Heart right ventricle (tissue), 16 donors: ENCODE results near the gene ZFPL1. TPM values are rescaled to one million over a fixed set of nuclear protein-coding genes. Genes with fewer than 3 reads are reported as not detected.

Experiments used
- ATAC-seq, 8 donors: fragments of 200-7000 bp; cut with Tn5 transposase; one replicate each; pipeline ENCODE4 v1.9.1; 2020; ENCODE audit warnings: mild to moderate bottlenecking in 8 of 8, moderate library complexity in 8 of 8, moderate number of reproducible peaks in 1 of 8
- DNase-seq, 2 donors: peaks; one replicate each; pipeline ENCODE4 v3.0.0-alpha.2; 2020
- H3K27ac ChIP-seq, 10 donors: fragments of 200-600 bp; sonication (generic) in 2 of 10; one replicate each; pipeline versions ENCODE4 v1.5.0 to v1.8.0; 2020 to 2022; ENCODE audit warnings: mild to moderate bottlenecking in 3 of 10
- H3K27me3 ChIP-seq, 7 donors: fragments of 200-600 bp; one replicate each; pipeline ENCODE4 v1.8.0; 2021 to 2022; ENCODE audit warnings: mild to moderate bottlenecking in 2 of 7
- H3K36me3 ChIP-seq, 9 donors: fragments of 200-600 bp; sonication (generic) in 1 of 9; one replicate each; pipeline versions ENCODE4 v1.5.0 to v1.8.0; 2020 to 2022; ENCODE audit warnings: mild to moderate bottlenecking in 2 of 9
- H3K4me1 ChIP-seq, 9 donors: fragments of 200-600 bp; sonication (generic) in 1 of 9; one replicate each; pipeline versions ENCODE4 v1.5.0 to v1.8.0; 2020 to 2022; ENCODE audit warnings: mild to moderate bottlenecking in 4 of 9
- H3K4me3 ChIP-seq, 10 donors: fragments of 200-600 bp; sonication (generic) in 2 of 10; one replicate each; pipeline versions ENCODE4 v1.5.0 to v1.8.0; 2020 to 2022; ENCODE audit warnings: mild to moderate bottlenecking in 7 of 10, moderate library complexity in 2 of 10
- H3K9me3 ChIP-seq, 11 donors: fragments of 200-600 bp in 10 of 11; sonication (generic) in 2 of 11; one replicate each; pipeline versions ENCODE4 v1.5.0 to v1.8.0; 2013 to 2022; ENCODE audit warnings: mild to moderate bottlenecking in 2 of 11, control low read depth in 1 of 11, moderate library complexity in 1 of 11
- CTCF ChIP-seq, 9 donors: fragments of 200-600 bp; sonication (generic) in 2 of 9; IDR thresholded peaks; one replicate each; pipeline versions ENCODE4 v1.5.0 to v1.8.0; 2021 to 2022; ENCODE audit warnings: antibody characterized with exemption in 9 of 9, mild to moderate bottlenecking in 5 of 9, moderate library complexity in 1 of 9
- WGBS, 2 donors: extraction: QIAGEN DNeasy Blood & Tissue Kit; methylation state at CpG; one replicate each; pipeline ENCODE4 v1.1.7; 2013; ENCODE audit warnings: inconsistent platforms in 1 of 2; 5-methylcytosine and 5-hydroxymethylcytosine counted together
- intact Hi-C, 10 donors: fragments of 100-400 bp; cut with DNase I; formaldehyde crosslinking; loops; one replicate each; pipeline versions ENCODE4 v1.11.1 to v1.14.2; 2022
- polyA plus RNA-seq, 2 donors: library from polyadenylated mRNA; stranded (reverse); fragments of 200-250 nt; gene quantifications; one replicate each; pipeline ENCODE4 v1.2.3, GENCODE V29; 2013
- total RNA-seq, 10 donors: library from RNA; stranded (reverse); fragmentation: NEBNext Ultra II Directional in 3 of 10; extraction: Animal tissue kit (Norgen Biotek cat#: 25700) in 3 of 10; gene quantifications; one replicate each; pipeline versions ENCODE4 v1.2.1 to v1.2.4, GENCODE V29; 2021 to 2023
- donor health status: Arrhythmogenic right ventricular cardiomyopathy.
- donor health status: ischemic (EF 13 %, LVEDD 7.1; RV severe dilation, severe dysfunction).
- donor health status: healthy with polysubstance abuse.
- donor health status: DM: no; HTN: yes; CAD: no.
- donor health status: DM: no; HTN: no; CAD: no.
- donor health status: ischemic (EF 25% LVEDD 6.9; RV normal size, moderate dysfunction).
- donor health status: ischemic (EF 25% LVEDD 5.7; RV mildly dilated, moderate dysfunction).
- donor health status: healthy.
- donor health status: DM: yes; HTN: yes; CAD: no.
- donor health status: Ischemic cardiomyopathy.
- donor health status: ischemic (EF 35%, LVEDD 5.7; RV mildly dilated, moderate dysfunction).
- donor health status: nonischemic (EF 11% LVEDD 7.7; RV severe dilation, severe dysfunction).
- donor health status: DM: yes; HTN: yes; CAD: no.
- donor health status: PGD.
- donor health status: ischemic (EF 29% LVEDD 5.4; RV normal size, mild dysfunction).
- donor health status: nonischemic (EF 23%, LVEDD 6.1; RV moderate dilation, normal function).

The ZFPL1 gene
- total and polyA plus RNA-seq, 12 donors: 21.5 to 49.2 (median 25.6) TPM

- DNase-seq (no peak), ATAC-seq (peak in 1 of 8 donors; percentile 44)
- H3K27me3 ChIP-seq: peaks cover 0 to 2% (median 0%) of the 10 kb centered on the region in 7 donors
- 61 to 69% methylated on average over 4 of the region's 4 CpGs for WGBS, 2 donors
- H3K9me3 ChIP-seq: no peaks in the 10 kb centered on the region
- H3K4me3 ChIP-seq: no peak overlapping the region
- no peaks in the 10 kb centered on the region for H3K36me3 ChIP-seq
- TF ChIP-seq CTCF (IDR thresholded peaks at IDR 0.05): no peak
- H3K4me1 ChIP-seq: no peaks in the 10 kb centered on the region
- intact Hi-C loops: no loop called here
- no peak overlapping the region for H3K27ac ChIP-seq
Measured at GRCh38 chr11:65071907-65072630, 12.0 kb upstream of the ZFPL1 start.

GRCh38 chr11:65072631-65072966 is 11.4 kb upstream of the ZFPL1 start:
- intact Hi-C loops: no loop called here

GRCh38 chr11:65077451-65077850 is 6.6 kb upstream of the ZFPL1 start:
- H3K4me1 ChIP-seq: peaks cover 0 to 10% (median 0%) of the 10 kb centered on the region in 9 donors
- H3K4me3 ChIP-seq: no peak overlapping the region
- H3K36me3 ChIP-seq: peaks cover 0 to 16% (median 0%) of the 10 kb centered on the region in 9 donors
- DNase-seq: no peak
- no peak for TF ChIP-seq CTCF (IDR thresholded peaks at IDR 0.05)
- no peaks in the 10 kb centered on the region for H3K27me3 ChIP-seq
- 82 to 84% methylated on average over 4 of the region's 4 CpGs for WGBS, 2 donors
- no peak for ATAC-seq
- H3K9me3 ChIP-seq: no peaks in the 10 kb centered on the region
- intact Hi-C loops: no loop called here
- H3K27ac ChIP-seq: no peak overlapping the region

More at GRCh38 chr11:65072631-65072966, 11.4 kb upstream of the ZFPL1 start:
- H3K27ac ChIP-seq: no peak overlapping the region
- no peak for ATAC-seq
- no peaks in the 10 kb centered on the region for H3K27me3 ChIP-seq
- H3K4me1 ChIP-seq: no peaks in the 10 kb centered on the region
- no peak overlapping the region for H3K4me3 ChIP-seq
- 71 to 88% methylated on average over 1 of the region's 1 CpG for WGBS, 2 donors
- no peak for DNase-seq
- no peak for TF ChIP-seq CTCF (IDR thresholded peaks at IDR 0.05)
- no peaks in the 10 kb centered on the region for H3K9me3 ChIP-seq
- H3K36me3 ChIP-seq: no peaks in the 10 kb centered on the region

- ATAC-seq (peak in 3 of 8 donors; percentile 38 to 62 (median 40)), DNase-seq (peak in 1 of 2 donors; percentile 34)
- H3K4me3 ChIP-seq: no peak overlapping the region
- TF ChIP-seq CTCF (IDR thresholded peaks at IDR 0.05): peak in 8 of 9 donors; percentile 34 to 64 (median 46)
- H3K27me3 ChIP-seq: no peaks in the 10 kb centered on the region
- no peak overlapping the region for H3K27ac ChIP-seq
- H3K9me3 ChIP-seq: no peaks in the 10 kb centered on the region
- H3K4me1 ChIP-seq: peaks cover 0 to 15% (median under 1%) of the 10 kb centered on the region in 9 donors
- 64 to 70% methylated on average over 3 of the region's 3 CpGs for WGBS, 2 donors
- peaks cover 0 to 16% (median 0%) of the 10 kb centered on the region in 9 donors for H3K36me3 ChIP-seq
- intact Hi-C loops: no loop called here
Measured at GRCh38 chr11:65078151-65078550, 5.9 kb upstream of the ZFPL1 start.
